ENCODE data around the gene CHSY1.

CHSY1 gene

DNA sequence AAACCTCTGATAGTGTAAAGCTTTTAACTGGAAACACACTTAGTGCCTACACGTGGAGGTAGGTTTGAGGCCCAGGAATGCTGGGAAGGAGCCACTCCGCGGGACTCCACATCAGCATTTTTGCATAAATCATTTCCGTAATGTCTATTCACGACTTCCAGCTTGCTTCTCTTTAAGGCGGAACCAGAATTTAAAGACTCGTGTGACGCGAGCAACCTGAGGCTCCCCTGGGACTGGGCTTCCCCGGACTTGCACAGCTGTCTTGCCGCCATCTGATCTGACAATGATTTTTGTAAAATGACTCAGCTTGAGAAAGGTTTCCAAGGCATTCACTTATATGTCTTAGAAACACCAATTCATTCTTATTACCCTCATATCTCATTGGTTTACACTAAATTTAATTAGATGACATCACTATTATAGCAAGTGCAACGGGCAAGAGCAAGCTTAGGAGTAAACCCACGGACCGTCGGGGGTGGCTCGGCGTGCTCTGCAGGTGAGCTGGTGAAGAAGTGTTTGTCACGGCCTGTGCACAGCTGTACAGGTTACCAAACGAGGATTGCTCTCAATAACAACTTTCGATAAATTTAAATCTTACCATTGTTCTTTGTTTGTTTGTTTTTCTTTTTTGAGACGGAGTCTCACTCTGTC lies 95.2 kb downstream of the CHSY1 start:
- DNase-seq, result no peak

DNA sequence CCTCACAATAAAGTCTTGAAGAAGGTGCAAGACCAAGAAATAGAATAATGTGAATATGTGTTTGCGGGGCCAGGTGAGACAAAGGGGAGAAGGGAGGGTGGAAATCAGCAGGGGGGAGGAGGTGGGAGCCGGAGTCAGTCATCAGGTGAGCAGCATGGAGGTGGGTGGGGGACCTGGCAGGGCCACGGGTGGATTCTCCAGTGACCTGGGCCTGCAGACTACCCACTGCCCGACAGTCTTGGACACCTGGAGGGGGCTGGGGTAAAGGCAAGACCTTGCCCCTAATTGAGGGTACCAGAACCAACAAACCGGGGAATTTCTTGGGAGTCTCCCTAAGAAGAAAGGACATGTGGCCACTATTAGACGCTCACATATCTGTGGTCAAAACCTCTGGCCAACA lies 95.8 kb downstream of the CHSY1 start:
- DNase-seq, result no peak

- DNase-seq, result no peak
These were observed 97.8 kb downstream of the CHSY1 start for GRCh38 chr15:101153801-101154656.

DNA sequence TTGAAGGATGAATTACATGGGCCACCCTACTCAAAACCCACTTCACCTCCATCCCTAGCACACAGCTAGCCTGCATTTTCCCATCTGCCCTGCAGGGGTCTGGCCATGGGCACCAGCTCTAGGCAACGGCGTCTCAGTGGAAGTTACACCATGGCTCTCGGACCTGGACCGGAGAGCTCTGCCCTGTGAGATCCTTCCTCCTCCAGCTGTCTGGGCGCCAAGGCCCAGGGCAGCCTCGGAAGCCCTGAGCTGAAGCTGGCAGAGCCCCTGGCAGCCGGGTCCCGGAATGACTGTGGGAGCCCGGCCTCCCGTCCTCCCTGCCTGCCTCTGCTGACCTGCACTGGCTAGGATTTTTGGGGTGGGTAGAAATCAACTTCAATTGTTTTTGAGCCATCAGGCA lies 98.9 kb downstream of the CHSY1 start:
- peak in 1 of 56 donors; percentile 11 for DNase-seq

- DNase-seq, result no peak
These were observed 100.6 kb downstream of the CHSY1 start for GRCh38 chr15:101151288-101151687.

- DNase-seq, result no peak
These were observed 101.2 kb downstream of the CHSY1 start for GRCh38 chr15:101150723-101151040.

GRCh38 chr15:101149864-101150722 lies 101.8 kb downstream of the CHSY1 start:
- no peak for DNase-seq

DNA sequence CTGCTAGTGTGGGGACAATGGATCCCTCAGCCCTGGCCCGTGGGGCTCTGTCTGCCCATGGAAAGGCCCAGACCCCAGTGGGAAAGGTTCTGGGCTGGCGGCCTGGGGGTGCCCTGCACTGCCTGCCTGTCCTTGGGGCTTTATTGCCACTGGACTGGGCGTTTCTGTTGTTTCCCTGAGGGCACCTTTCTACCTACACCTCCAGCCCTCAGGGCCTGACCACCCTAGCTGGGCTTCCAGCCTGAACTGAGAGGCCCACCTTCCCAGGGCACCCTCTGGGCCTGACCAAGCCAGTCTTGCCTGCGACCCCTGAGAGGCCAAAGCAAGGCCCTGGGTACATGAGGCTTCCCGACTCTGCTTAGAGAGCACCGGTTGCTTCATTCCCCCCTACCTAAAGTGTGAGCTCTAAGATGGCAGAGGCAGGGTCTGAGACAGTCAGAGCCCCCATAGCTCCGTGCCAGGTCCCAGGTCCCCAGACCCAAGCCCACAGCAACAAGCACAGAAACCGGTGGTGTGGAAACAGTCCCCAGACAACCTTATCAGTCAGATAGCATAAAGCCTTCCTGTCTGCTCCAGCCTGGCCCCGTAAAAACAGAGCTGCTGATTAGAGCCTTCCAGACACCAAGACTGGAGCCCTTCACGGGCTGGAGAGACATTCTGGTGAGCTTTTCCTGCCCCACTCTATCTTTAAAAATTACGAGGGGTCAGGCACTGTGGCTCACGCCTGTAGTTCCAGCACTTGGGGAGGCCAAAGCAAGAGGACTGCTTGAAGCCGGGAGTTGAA lies 102.8 kb downstream of the CHSY1 start:
- DNase-seq, result no peak

DNA sequence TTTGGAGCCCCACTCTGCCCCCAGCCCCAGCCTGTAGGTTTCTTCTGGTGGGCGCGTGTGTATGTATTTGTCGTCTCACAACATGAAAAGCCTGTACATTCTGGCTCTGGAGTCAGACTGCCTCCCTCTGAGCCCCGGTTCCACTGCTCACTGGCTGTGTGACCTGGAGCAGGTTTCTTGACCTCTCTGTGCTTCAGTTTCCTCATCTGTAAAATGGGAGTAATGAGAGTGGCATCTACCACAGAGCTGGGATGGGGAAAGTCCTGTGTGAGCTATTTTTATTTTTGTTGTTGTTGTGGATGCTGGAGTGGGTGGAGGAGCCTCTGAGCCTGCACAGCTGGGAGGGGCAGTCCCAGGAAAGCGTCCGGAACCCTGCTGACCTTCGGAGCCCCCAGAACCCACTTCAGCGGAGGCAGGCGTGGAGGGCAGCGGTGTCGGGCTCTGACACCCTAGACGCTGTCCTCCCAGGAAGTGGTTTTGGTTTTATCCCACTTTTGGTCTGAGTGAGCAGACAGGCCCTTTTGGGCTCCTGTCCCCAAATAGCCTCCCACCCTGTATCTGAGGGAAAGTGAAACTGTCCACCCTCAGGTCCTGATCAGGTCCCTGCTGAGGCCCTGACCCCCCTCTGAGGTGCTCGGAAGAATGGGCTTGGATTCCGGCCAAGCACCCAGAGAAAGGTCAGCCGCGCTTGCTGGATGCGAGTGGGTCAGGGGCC lies 103.5 kb downstream of the CHSY1 start:
- DNase-seq, result no peak

DNA sequence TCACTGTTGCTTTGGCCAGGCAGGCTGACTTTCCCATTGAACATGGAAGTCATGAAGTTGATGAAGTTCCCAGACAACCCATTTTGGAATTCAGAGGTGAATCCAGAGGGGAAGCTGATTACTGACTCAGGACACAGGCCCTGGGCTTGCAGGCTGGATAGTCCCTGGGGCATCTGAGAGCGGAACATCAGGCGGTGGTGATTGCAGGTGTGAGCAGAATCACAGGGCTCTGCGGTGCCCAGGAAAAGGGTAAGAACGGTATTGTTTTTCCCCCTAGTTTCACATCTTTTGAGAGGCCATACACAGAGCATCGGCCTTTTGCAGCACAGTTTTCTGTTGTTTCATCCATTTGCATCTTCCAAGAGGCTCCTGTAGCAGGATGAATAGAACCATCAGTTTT lies 104.7 kb downstream of the CHSY1 start:
- no peak for DNase-seq

DNA sequence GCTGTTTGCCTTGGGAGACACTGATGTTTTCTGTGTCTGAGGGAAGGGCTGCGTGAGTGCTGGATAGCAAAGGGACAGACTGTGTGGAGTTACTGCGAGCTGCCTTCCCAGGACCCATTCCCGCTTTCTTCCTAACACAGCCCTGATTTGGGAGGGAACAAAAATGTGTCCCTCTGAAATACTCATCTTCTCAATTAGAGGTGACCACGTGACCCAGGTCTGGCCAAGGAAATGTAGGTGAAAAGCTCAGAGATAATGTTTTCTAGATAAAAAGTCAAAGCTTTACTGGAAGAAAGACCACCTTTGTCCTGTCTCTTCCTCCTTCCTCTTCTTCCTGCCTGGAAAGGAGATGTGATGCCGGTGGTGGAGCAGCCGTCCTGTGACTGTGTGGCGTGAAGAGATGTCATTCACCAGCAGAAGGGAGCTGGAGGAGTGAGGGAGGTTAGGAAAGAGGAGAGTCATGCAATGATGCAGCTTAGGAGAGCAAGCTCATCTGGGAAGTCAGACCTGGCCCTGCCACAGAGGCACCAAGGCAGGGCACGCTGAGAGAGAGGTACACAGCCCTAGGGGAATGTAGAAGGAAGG lies 105.6 kb downstream of the CHSY1 start:
- no peak for DNase-seq

DNA sequence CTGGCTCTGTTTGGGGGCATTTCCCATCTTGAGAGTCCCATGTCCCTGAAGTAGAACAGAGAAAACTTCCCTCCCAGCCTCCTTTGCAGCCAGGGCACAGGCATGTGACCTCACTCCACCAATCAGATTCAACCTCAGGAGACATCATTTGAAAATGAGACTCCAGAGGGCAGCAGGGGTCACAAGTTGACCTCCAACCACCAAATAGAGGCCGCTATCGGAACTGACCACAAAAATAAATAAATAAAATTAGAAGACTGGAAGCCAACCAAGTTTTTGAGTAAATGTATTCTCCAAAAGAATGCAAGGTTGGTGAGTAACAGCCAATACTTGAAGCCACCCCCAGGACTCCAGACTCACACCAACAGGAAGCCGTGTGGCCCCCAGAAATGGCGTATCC lies 106.5 kb downstream of the CHSY1 start:
- no peak for DNase-seq

DNA sequence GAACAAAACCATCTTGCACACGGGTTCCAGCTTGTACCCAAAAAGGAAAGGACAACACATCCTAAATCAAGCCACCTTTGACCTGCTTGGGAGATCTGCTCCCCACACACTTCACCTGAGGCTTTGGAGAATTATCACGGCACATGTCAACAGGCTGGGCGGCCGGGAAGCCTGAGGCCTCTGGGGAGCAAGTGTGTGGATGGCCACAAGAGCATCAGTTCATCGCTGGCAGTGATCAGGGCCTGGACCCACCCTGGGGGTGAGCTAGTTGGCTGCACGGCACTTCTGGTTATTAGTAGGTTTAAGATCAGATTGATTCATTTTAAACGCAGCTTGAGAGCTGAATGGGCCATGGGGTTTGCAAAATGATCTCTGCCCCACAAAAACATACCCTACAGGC lies 108.5 kb downstream of the CHSY1 start:
- no peak for DNase-seq

DNA sequence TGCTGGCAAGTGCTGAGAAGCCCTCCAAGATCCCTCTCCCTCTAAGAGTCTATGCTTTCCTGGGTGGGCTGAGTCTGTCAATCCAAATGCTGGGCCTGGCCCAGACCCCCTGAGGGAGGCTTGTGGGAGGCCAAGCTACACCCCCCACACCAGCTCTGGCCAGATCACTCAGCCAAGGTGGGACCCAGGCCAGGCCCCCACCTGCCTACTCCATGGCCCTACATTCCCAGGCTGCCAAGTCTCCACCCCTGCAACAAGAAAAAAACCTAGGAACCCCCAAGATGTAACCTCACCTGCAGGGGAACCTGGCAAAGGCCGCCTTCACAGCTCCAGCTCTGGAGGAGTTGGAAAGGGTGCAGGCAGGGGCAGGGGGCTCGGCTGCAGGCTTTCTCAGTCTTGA lies 109.1 kb downstream of the CHSY1 start:
- DNase-seq, result no peak

DNA sequence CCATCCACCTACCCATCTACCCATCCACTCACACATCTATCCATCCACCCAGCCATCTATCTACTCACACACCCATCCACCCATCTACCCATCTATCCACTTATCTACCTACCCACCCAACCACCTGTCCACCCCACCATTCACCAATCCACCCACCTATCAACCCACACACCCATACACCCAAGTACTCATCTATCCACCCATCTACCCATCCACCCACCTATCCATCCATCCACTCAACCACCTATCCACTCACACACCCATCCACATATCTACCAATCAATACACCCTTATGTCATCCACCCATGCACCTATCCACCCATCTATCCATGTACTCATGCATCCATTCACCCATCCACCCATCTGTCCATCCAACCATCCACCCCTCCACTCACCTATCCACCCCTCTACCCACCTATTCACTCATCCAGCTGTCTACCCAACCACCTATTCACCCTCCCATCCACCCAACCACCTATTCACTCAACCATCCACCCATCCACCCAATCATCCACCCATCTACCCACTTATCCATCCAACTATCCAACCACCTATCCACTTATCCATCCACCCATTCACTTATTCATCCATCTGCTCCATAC lies 109.8 kb downstream of the CHSY1 start:
- DNase-seq, result no peak

DNA sequence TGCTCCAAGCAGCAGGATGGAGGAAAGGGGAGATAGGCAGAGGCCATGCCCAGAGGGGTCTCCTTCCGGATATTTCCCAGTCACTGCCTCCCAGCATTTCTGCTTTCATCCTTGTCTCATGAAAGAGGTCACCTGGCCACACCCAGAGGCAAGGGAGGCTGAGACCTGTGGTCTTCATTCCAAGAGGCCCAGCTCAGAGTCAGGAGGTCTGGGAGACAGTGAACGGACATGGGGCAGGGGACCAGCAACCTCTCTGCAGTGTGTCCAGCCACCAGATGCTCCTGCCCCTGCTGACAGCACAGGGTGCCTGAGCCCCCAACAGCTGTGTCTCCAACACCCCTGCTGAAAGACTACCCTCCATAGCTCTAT lies 111.2 kb downstream of the CHSY1 start:
- no peak for DNase-seq

DNA sequence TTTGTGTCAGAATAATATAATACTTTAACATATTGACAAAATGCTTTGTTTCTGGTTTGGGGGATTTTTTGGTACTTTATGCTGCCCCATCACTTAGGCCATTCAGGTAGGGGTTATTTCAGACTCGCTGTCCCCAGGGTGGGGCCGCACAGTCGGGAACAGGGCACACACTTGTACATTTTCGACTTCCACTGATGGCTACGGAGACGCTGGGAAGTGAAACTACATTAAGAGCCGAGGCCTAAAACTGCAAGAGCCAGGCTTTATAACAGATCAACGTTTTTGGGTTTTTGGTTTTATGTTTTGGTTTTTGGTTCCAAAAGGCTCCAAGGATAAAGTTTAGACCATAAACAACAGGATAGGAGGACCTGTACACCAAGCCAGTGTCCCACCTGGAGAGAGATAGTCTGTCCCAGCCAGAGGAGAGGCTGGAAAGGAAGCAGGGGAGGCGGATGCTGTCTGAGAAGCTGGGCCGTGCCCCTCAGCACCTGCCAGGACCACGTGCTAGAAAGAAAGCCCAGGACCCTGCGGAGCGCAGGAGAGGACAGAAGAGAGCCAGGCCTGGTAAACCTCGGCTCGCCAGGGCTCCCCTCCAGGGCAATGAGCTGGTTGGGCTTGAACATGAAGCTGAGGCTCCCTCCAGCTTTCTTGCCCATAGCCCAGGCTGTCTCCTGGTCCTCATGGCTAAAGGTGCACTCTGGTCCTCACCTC lies 111.7 kb downstream of the CHSY1 start:
- peak in 1 of 56 donors; percentile 20 for DNase-seq

- DNase-seq, result no peak
These were observed 112.7 kb downstream of the CHSY1 start for GRCh38 chr15:101138913-101139880.

All from amygdala (tissue), 56 donors.